Liver (tissue), 3 donors: ENCODE measurements around the gene SLC24A3.

Source experiments
- NR2F2 ChIP-seq: IDR thresholded peaks from 2 replicates; pipeline ENCODE4 v1.6.1; 2016; ENCODE audit warnings: antibody characterized with exemption
- SP1 ChIP-seq: IDR thresholded peaks from 2 replicates; pipeline ENCODE4 v1.6.1; 2018; ENCODE audit warnings: antibody characterized with exemption, mild to moderate bottlenecking
- TAF1 ChIP-seq: conservative IDR thresholded peaks from 2 replicates; pipeline ENCODE4 v1.6.1; 2016; ENCODE audit warnings: antibody characterized with exemption, mild to moderate bottlenecking
- YY1 ChIP-seq: IDR thresholded peaks from 2 replicates; pipeline ENCODE4 v1.6.1; 2016; ENCODE audit warnings: antibody characterized with exemption, mild to moderate bottlenecking
- TF ChIP-seq, protein P1 (sequence below): IDR thresholded peaks from 2 replicates; pipeline ENCODE4 v1.6.1; 2016; ENCODE audit warnings: antibody characterized with exemption, mild to moderate bottlenecking
- TF ChIP-seq, protein P2 (sequence below): fragments of 150-350 bp; IDR thresholded peaks from 2 replicates; pipeline ENCODE4 v1.5.1; 2017; ENCODE audit warnings: improper control_type of control experiment, low read depth, low read length; ENCODE audit not compliant: missing input control
- TF ChIP-seq, protein P3 (sequence below): IDR thresholded peaks from 2 replicates; pipeline ENCODE4 v1.6.1; 2016; ENCODE audit warnings: antibody characterized with exemption
- donor health status: healthy.
- donor health status: healthy.

DNA sequence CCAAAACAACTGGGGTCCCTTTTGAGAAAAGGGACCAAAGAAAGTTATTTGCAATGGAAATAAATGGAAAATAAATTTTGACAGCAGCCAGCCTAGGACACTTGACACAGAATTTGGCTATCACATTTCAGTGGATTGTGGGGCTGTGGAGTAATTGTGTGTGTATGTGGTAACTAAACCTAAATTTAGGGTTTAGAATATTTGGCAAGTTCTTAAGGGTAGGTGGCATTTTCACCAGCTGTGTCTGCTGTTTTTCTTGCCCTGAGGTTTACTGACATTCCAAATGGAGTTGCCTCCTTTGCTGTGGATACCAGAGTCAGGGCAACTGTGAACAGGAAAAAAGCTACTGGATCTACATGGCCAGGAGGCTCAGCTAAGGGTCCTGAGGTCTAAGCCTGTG lies 270.9 kb downstream of the SLC24A3 start:
- no peak for TF ChIP-seq TAF1
- TF ChIP-seq YY1 = no peak
- TF ChIP-seq, protein P1, sequence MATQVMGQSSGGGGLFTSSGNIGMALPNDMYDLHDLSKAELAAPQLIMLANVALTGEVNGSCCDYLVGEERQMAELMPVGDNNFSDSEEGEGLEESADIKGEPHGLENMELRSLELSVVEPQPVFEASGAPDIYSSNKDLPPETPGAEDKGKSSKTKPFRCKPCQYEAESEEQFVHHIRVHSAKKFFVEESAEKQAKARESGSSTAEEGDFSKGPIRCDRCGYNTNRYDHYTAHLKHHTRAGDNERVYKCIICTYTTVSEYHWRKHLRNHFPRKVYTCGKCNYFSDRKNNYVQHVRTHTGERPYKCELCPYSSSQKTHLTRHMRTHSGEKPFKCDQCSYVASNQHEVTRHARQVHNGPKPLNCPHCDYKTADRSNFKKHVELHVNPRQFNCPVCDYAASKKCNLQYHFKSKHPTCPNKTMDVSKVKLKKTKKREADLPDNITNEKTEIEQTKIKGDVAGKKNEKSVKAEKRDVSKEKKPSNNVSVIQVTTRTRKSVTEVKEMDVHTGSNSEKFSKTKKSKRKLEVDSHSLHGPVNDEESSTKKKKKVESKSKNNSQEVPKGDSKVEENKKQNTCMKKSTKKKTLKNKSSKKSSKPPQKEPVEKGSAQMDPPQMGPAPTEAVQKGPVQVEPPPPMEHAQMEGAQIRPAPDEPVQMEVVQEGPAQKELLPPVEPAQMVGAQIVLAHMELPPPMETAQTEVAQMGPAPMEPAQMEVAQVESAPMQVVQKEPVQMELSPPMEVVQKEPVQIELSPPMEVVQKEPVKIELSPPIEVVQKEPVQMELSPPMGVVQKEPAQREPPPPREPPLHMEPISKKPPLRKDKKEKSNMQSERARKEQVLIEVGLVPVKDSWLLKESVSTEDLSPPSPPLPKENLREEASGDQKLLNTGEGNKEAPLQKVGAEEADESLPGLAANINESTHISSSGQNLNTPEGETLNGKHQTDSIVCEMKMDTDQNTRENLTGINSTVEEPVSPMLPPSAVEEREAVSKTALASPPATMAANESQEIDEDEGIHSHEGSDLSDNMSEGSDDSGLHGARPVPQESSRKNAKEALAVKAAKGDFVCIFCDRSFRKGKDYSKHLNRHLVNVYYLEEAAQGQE = no peak
- TF ChIP-seq, protein P2, sequence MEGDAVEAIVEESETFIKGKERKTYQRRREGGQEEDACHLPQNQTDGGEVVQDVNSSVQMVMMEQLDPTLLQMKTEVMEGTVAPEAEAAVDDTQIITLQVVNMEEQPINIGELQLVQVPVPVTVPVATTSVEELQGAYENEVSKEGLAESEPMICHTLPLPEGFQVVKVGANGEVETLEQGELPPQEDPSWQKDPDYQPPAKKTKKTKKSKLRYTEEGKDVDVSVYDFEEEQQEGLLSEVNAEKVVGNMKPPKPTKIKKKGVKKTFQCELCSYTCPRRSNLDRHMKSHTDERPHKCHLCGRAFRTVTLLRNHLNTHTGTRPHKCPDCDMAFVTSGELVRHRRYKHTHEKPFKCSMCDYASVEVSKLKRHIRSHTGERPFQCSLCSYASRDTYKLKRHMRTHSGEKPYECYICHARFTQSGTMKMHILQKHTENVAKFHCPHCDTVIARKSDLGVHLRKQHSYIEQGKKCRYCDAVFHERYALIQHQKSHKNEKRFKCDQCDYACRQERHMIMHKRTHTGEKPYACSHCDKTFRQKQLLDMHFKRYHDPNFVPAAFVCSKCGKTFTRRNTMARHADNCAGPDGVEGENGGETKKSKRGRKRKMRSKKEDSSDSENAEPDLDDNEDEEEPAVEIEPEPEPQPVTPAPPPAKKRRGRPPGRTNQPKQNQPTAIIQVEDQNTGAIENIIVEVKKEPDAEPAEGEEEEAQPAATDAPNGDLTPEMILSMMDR = no peak
- no peak for TF ChIP-seq SP1
- no peak for TF ChIP-seq NR2F2
- TF ChIP-seq, protein P3, sequence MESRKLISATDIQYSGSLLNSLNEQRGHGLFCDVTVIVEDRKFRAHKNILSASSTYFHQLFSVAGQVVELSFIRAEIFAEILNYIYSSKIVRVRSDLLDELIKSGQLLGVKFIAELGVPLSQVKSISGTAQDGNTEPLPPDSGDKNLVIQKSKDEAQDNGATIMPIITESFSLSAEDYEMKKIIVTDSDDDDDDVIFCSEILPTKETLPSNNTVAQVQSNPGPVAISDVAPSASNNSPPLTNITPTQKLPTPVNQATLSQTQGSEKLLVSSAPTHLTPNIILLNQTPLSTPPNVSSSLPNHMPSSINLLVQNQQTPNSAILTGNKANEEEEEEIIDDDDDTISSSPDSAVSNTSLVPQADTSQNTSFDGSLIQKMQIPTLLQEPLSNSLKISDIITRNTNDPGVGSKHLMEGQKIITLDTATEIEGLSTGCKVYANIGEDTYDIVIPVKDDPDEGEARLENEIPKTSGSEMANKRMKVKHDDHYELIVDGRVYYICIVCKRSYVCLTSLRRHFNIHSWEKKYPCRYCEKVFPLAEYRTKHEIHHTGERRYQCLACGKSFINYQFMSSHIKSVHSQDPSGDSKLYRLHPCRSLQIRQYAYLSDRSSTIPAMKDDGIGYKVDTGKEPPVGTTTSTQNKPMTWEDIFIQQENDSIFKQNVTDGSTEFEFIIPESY = no peak
